ENCODE measurements around the gene PPP1R14B.
A peak's percentile ranks its signal among the peaks of the same experiment; 100 is the strongest.

PPP1R14B gene

GRCh38 chr11:64227405-64227956, 19.3 kb downstream of the PPP1R14B start:
- H3K4me3 ChIP-seq (replicated peaks in 1 of 2; ENCODE audit: low read depth in 2 of 2, low read length in 2 of 2): peak overlapping the region; percentile 84 to 89
- no peak for TF ChIP-seq CTCF (IDR thresholded peaks at IDR 0.05; ENCODE audit: low read depth, low read length)
- DNase-seq (ENCODE audit: low read depth in 2 of 2): peak in 1 of 2 donors; percentile 51

DNA sequence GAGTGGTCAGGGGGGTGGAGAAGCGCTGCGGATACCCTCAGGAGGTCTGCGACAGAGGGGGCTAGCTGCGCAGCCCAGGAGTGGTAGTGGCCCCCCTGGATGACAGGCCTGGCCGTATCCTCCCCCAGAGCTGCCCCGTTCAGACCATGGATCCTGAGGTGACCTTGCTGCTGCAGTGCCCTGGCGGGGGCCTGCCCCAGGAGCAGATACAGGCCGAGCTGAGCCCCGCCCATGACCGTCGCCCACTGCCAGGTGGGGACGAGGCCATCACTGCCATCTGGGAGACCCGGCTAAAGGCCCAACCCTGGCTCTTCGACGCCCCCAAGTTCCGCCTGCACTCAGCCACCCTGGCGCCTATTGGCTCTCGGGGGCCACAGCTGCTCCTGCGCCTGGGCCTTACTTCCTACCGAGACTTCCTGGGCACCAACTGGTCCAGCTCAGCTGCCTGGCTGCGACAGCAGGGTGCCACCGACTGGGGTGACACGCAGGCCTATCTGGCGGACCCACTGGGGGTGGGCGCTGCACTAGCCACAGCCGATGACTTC, 20.2 kb downstream of the PPP1R14B start:
- no peak for TF ChIP-seq CTCF (IDR thresholded peaks at IDR 0.05; ENCODE audit: low read depth, low read length)
- DNase-seq (ENCODE audit: low read depth in 2 of 2): no peak
- peak overlapping the region; percentile 84 to 89 for H3K4me3 ChIP-seq (replicated peaks in 1 of 2; ENCODE audit: low read depth in 2 of 2, low read length in 2 of 2)

DNA sequence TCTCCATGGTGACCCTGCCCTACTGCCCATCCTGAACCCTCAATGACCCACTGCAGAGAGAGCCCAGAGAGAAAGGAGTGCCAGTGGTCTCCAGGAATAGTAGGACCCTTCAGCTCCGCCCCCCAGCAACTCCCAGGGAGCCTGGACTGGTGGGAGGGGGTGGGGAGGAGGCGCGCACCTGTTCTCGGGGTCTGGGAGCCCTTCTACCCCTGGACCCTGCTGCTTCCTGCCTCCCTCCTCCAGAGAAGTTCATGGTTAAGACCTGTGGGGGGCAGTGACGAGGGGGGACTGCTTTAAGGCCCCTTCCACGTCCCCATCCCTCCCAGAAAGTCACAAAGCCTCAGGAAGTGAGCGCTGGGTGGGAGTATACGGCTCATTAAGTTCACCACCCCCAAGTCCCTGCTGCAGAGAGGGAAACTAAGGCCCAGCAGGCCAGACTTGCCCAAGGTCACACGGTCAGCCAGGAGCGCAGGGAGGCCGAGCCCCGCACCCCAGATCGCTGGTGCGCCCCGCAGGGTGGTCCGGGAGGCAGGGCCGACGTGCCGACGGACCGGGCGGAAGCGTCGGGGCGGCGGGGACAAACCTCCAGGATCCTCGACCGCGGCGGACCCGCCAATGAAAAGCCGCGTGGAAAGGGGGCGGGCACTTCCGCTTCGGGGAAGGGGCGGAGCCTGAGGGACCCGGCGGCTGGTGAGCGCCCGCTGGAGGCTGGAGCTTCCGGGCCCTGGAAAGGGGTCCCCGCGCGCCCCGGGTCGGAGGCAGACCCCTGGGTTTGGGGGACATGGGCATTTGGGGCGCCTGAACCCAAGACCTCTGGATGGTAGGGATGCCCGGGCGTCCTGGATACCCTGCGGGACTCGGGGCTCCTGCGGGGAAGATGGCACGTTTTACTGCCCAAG, 20.9 kb downstream of the PPP1R14B start, which contains the start of the genes NUDT22 and TRPT1:
TSS of gene NUDT22 (plus strand) at position 667 of the 899 bp plus-strand sequence. CDS start 379 bp downstream, outside the sequence.
TSS of gene TRPT1 (minus strand) at position 579 of the 899 bp plus-strand sequence. CDS start at position 253, 326 bp downstream.
- DNase-seq (ENCODE audit: low read depth in 2 of 2): peak; percentile 74 to 82
- TF ChIP-seq CTCF (IDR thresholded peaks at IDR 0.05; ENCODE audit: low read depth, low read length): peak; percentile 35
- peak within 1 kb of the TSS; percentile 84 to 89 for H3K4me3 ChIP-seq (replicated peaks in 1 of 2; ENCODE audit: low read depth in 2 of 2, low read length in 2 of 2)

GRCh38 chr11:64224891-64225607, 21.7 kb downstream of the PPP1R14B start:
- TF ChIP-seq CTCF (IDR thresholded peaks at IDR 0.05; ENCODE audit: low read depth, low read length): no peak
- H3K4me3 ChIP-seq (replicated peaks in 1 of 2; ENCODE audit: low read depth in 2 of 2, low read length in 2 of 2): peak overlapping the region; percentile 84 to 89
- DNase-seq (ENCODE audit: low read depth in 2 of 2): no peak

- no peak overlapping the region for H3K4me3 ChIP-seq (replicated peaks in 1 of 2; ENCODE audit: low read depth in 2 of 2, low read length in 2 of 2)
- TF ChIP-seq CTCF (IDR thresholded peaks at IDR 0.05; ENCODE audit: low read depth, low read length): no peak
- DNase-seq (ENCODE audit: low read depth in 2 of 2): peak in 1 of 2 donors; percentile 51
These were observed 22.4 kb downstream of the PPP1R14B start for GRCh38 chr11:64224151-64224890.
